Left renal pelvis (tissue), 4 donors: ENCODE results near the gene HAVCR1. TPM values are rescaled to one million over a fixed set of nuclear protein-coding genes. Genes with fewer than 3 reads are reported as not detected.
"Not testable (repeated sequence)": the region's sequence is repeated elsewhere in the genome, so short reads cannot be mapped to it uniquely, and the experiment has no call there.

Experiments
- DNase-seq, 4 donors: peaks; one replicate each; pipeline ENCODE4 v3.0.0-alpha.2; 2013; ENCODE audit warnings: low read depth in 4 of 4, low spot score in 3 of 4
- polyA plus RNA-seq, 4 donors: library from polyadenylated mRNA; unstranded; fragments of 120-200 nt; gene quantifications; one replicate each; pipeline ENCODE4 v1.2.1, GENCODE V29; 2013; ENCODE audit not compliant: insufficient read length in 4 of 4

Gene HAVCR1
- polyA plus RNA-seq, 4 donors: 0.14 to 3.1 (median 2.2) TPM

GRCh38 chr5:157051604-157052245, 7.2 kb downstream of the HAVCR1 start:
- no peak for DNase-seq

GRCh38 chr5:157050050-157050449, 8.9 kb downstream of the HAVCR1 start:
- no peak for DNase-seq

GRCh38 chr5:157049605-157050004, 9.3 kb downstream of the HAVCR1 start:
- DNase-seq: no peak

GRCh38 chr5:157047898-157048297, 11.0 kb downstream of the HAVCR1 start:
- no peak for DNase-seq

GRCh38 chr5:157047016-157047415, 11.9 kb downstream of the HAVCR1 start:
- not testable (repeated sequence) for DNase-seq

GRCh38 chr5:157046041-157046440, 12.9 kb downstream of the HAVCR1 start:
- no peak for DNase-seq

GRCh38 chr5:157045601-157046000, 13.3 kb downstream of the HAVCR1 start:
- no peak for DNase-seq

GRCh38 chr5:157038568-157039187, 20.2 kb downstream of the HAVCR1 start:
- no peak for DNase-seq

GRCh38 chr5:157034106-157035072, 24.5 kb downstream of the HAVCR1 start:
- DNase-seq: not testable (repeated sequence)

- no peak for DNase-seq
Observed at GRCh38 chr5:157033071-157033583, 25.8 kb downstream of the HAVCR1 start.

- no peak for DNase-seq
Observed at GRCh38 chr5:157030692-157031091, 28.2 kb downstream of the HAVCR1 start.

GRCh38 chr5:157029457-157029856, 29.5 kb downstream of the HAVCR1 start:
- no peak for DNase-seq

GRCh38 chr5:157027663-157028062, 31.3 kb downstream of the HAVCR1 start:
- not testable (repeated sequence) for DNase-seq

GRCh38 chr5:157026789-157027424, 32.0 kb downstream of the HAVCR1 start:
- no peak for DNase-seq

GRCh38 chr5:157025093-157025698, 33.7 kb downstream of the HAVCR1 start:
- no peak for DNase-seq

GRCh38 chr5:157024208-157024959, 34.5 kb downstream of the HAVCR1 start:
- no peak for DNase-seq

GRCh38 chr5:157022024-157022423, 36.9 kb downstream of the HAVCR1 start:
- no peak for DNase-seq

- DNase-seq: no peak
Observed at GRCh38 chr5:157020511-157021222, 38.2 kb downstream of the HAVCR1 start.

- no peak for DNase-seq
Observed at GRCh38 chr5:157020002-157020401, 38.9 kb downstream of the HAVCR1 start.
